Right lobe of liver (tissue), 4 donors: ENCODE measurements around the gene IKBKE.

ENCODE experiments used
- CTCF ChIP-seq, 4 donors: fragments of 200-600 bp in 3 of 4; fragments of 450-650 bp in 1 of 4; IDR thresholded peaks; one replicate each; pipeline versions ENCODE4 v1.5.1 to v1.8.0; 2016 to 2022; ENCODE audit warnings: antibody characterized with exemption in 4 of 4, mild to moderate bottlenecking in 2 of 4
- POLR2A ChIP-seq: fragments of 450-650 bp; IDR thresholded peaks from one replicate; pipeline ENCODE4 v1.6.1; 2017; ENCODE audit warnings: antibody characterized with exemption, mild to moderate bottlenecking
- donor health status: DM: no; HTN: no; CAD: no.
- donor health status: DM: no; HTN: no; CAD: no.
- donor health status: DM: no; HTN: yes; CAD: no.

- TF ChIP-seq CTCF (IDR thresholded peaks at IDR 0.05) (no peak), POLR2A (no peak)
These were observed 14.5 kb upstream of the IKBKE start for GRCh38 chr1:206455666-206456344.
